IMR-90 (cell line): ENCODE data around the gene CD2AP. TPM values are rescaled to one million over a fixed set of nuclear protein-coding genes. Genes with fewer than 3 reads are reported as not detected.

Experiments used
- ATAC-seq: fragments of 200-7000 bp; cut with Tn5 transposase; 2 replicates; pipeline ENCODE4 v1.9.1; 2020; ENCODE audit warnings: low read depth, mild to moderate bottlenecking, moderate library complexity
- BruUV-seq: library from RNA; stranded (reverse); fragments of 400-500 nt; replicated peaks from 2 replicates; lab custom pipeline; 2021; lab: Mats Ljungman, UMichigan
- CTCF ChIA-PET: fragments of 300-600 bp; formaldehyde crosslinking; extraction: SDS; loops from one replicate; lab custom pipeline; 2021; ENCODE audit warnings: antibody characterized with exemption; lab: Yijun Ruan, JAX
- POLR2A ChIA-PET: fragments of 300-600 bp; sonication (Branson Sonifier 250); formaldehyde crosslinking; loops from one replicate; lab custom pipeline; 2022; ENCODE audit warnings: antibody characterized with exemption; ENCODE audit not compliant: unreplicated experiment; lab: Charles Lee
- DNase-seq: peaks from one replicate; pipeline ENCODE4 v3.0.0; 2013
- H2AFZ ChIP-seq: replicated peaks from 2 replicates; pipeline ENCODE3; 2013; ENCODE audit warnings: low read length, mild to moderate bottlenecking; ENCODE audit not compliant: poor library complexity
- H2AK5ac ChIP-seq: 2 replicates; pipeline ENCODE4 v1.6.1; 2013; ENCODE audit warnings: low read depth, low read length, inconsistent platforms
- H2AK9ac ChIP-seq: replicated peaks from 2 replicates; pipeline ENCODE3; 2013; ENCODE audit warnings: mild to moderate bottlenecking, low read depth, low read length, moderate library complexity; ENCODE audit not compliant: poor library complexity
- H2BK120ac ChIP-seq: 2 replicates; pipeline ENCODE4 v1.6.1; 2013; ENCODE audit warnings: low read depth, low read length, inconsistent platforms
- H2BK15ac ChIP-seq: 3 replicates; pipeline ENCODE4 v1.6.1; 2013; ENCODE audit warnings: low read depth, low read length, inconsistent platforms
- H2BK20ac ChIP-seq: 2 replicates; pipeline ENCODE4 v1.6.1; 2013; ENCODE audit warnings: low read depth, mild to moderate bottlenecking, inconsistent platforms, low read length, moderate library complexity
- H2BK5ac ChIP-seq: 2 replicates; pipeline ENCODE4 v1.6.1; 2013; ENCODE audit warnings: mild to moderate bottlenecking, low read depth, low read length, inconsistent platforms; ENCODE audit not compliant: poor library complexity, severe bottlenecking
- H3K14ac ChIP-seq: replicated peaks from 2 replicates; pipeline ENCODE4 v1.6.1; 2013; ENCODE audit warnings: low read depth, low read length, inconsistent platforms
- H3K18ac ChIP-seq: 2 replicates; pipeline ENCODE4 v1.6.1; 2013; ENCODE audit warnings: low read depth, low read length, control low read depth
- H3K23ac ChIP-seq: 2 replicates; pipeline ENCODE4 v1.6.1; 2013; ENCODE audit warnings: low read depth, low read length, inconsistent platforms
- H3K27ac ChIP-seq: 2 replicates; pipeline ENCODE4 v1.5.1; 2013; ENCODE audit warnings: mild to moderate bottlenecking, control low read depth, low read length; ENCODE audit not compliant: insufficient read depth
- H3K27me3 ChIP-seq: 2 replicates; pipeline ENCODE4 v1.6.1; 2013; ENCODE audit warnings: low read length; ENCODE audit not compliant: control insufficient read depth, insufficient read depth
- H3K36me3 ChIP-seq: 2 replicates; pipeline ENCODE4 v1.6.1; 2013; ENCODE audit warnings: low read length, mixed read lengths; ENCODE audit not compliant: control insufficient read depth, insufficient read depth
- H3K4ac ChIP-seq: 2 replicates; pipeline ENCODE4 v1.6.1; 2013; ENCODE audit warnings: low read depth, low read length, inconsistent platforms
- H3K4me1 ChIP-seq: 2 replicates; pipeline ENCODE4 v1.6.1; 2013; ENCODE audit warnings: low read length, mixed read lengths; ENCODE audit not compliant: control insufficient read depth, insufficient read depth
- H3K4me2 ChIP-seq: 2 replicates; pipeline ENCODE4 v1.6.1; 2013; ENCODE audit warnings: low read depth, mild to moderate bottlenecking, control low read depth, low read length, moderate library complexity
- H3K4me3 ChIP-seq: 2 replicates; pipeline ENCODE4 v1.5.1; 2013; ENCODE audit warnings: low read depth, mild to moderate bottlenecking, control low read depth, low read length, moderate library complexity; ENCODE audit not compliant: insufficient read depth
- H3K56ac ChIP-seq: 2 replicates; pipeline ENCODE4 v1.6.1; 2013; ENCODE audit warnings: low read length, inconsistent platforms; ENCODE audit not compliant: insufficient read depth; ENCODE audit errors: extremely low read depth
- H3K79me1 ChIP-seq, 2 experiments: 2 replicates each; pipeline ENCODE4 v1.6.1; 2013; ENCODE audit warnings: low read length in 2 of 2, inconsistent platforms in 1 of 2, low read depth in 1 of 2
- H3K9ac ChIP-seq: 2 replicates; pipeline ENCODE4 v1.6.1; 2013; ENCODE audit warnings: low read depth, low read length, control low read depth
- H3K9me1 ChIP-seq: 2 replicates; pipeline ENCODE4 v1.6.1; 2013; ENCODE audit warnings: low read length, inconsistent platforms; ENCODE audit not compliant: insufficient read depth
- H3K9me3 ChIP-seq: 2 replicates; pipeline ENCODE4 v1.6.1; 2013; ENCODE audit warnings: low read length; ENCODE audit not compliant: control insufficient read depth, insufficient read depth
- H4K20me1 ChIP-seq: 2 replicates; pipeline ENCODE4 v1.6.1; 2013; ENCODE audit warnings: low read length, inconsistent platforms; ENCODE audit not compliant: insufficient read depth
- H4K5ac ChIP-seq: 2 replicates; pipeline ENCODE4 v1.6.1; 2013; ENCODE audit warnings: mild to moderate bottlenecking, low read depth, low read length, control low read depth
- H4K8ac ChIP-seq, 2 experiments: 2 replicates each; pipeline ENCODE4 v1.6.1; 2013; ENCODE audit warnings: low read depth in 2 of 2, low read length in 2 of 2, control low read depth in 1 of 2, inconsistent platforms in 1 of 2
- H4K91ac ChIP-seq: 2 replicates; pipeline ENCODE4 v1.6.1; 2013; ENCODE audit warnings: low read depth, low read length, inconsistent platforms; ENCODE audit not compliant: insufficient read depth
- CHD1 ChIP-seq: IDR thresholded peaks from 2 replicates; pipeline ENCODE4 v1.6.1; 2012; ENCODE audit warnings: low read depth, low read length, improper control_type of control experiment
- FOS ChIP-seq: fragments of 150-350 bp; IDR thresholded peaks from 2 replicates; pipeline ENCODE4 v1.6.1; 2016; ENCODE audit warnings: low read depth, low read length
- MAFK ChIP-seq: IDR thresholded peaks from 2 replicates; pipeline ENCODE4 v1.6.1; 2012; ENCODE audit warnings: low read depth, low read length, improper control_type of control experiment
- MAZ ChIP-seq: IDR thresholded peaks from 2 replicates; pipeline ENCODE4 v1.6.1; 2012; ENCODE audit warnings: low read depth, mild to moderate bottlenecking, low read length, improper control_type of control experiment, moderate library complexity, borderline replicate concordance
- MXI1 ChIP-seq: IDR thresholded peaks from 2 replicates; pipeline ENCODE4 v1.6.1; 2012; ENCODE audit warnings: low read depth, mild to moderate bottlenecking, low read length, moderate library complexity, borderline replicate concordance
- NFE2L2 ChIP-seq: fragments of 150-350 bp; IDR thresholded peaks from 2 replicates; pipeline ENCODE4 v1.6.1; 2016; ENCODE audit warnings: low read depth, mild to moderate bottlenecking, low read length
- RCOR1 ChIP-seq: IDR thresholded peaks from 2 replicates; pipeline ENCODE4 v1.6.1; 2012; ENCODE audit warnings: mild to moderate bottlenecking, low read length, improper control_type of control experiment; ENCODE audit not compliant: insufficient replicate concordance
- RFX5 ChIP-seq: IDR thresholded peaks from 2 replicates; pipeline ENCODE4 v1.8.0; 2012; ENCODE audit warnings: low read depth, mild to moderate bottlenecking, low read length, moderate library complexity
- USF2 ChIP-seq: fragments of 150-350 bp; IDR thresholded peaks from 2 replicates; pipeline ENCODE4 v1.6.1; 2017; ENCODE audit warnings: mild to moderate bottlenecking, antibody characterized with exemption, low read length, low read depth
- WGBS, 2 experiments: methylation state at CpG; one replicate each; pipeline versions ENCODE4 v1.1.5 to v1.1.7; 2013; ENCODE audit warnings: missing lambda C conversion rate in 2 of 2; ENCODE audit not compliant: insufficient read length in 1 of 2; ENCODE audit errors: extremely low coverage in 2 of 2; 5-methylcytosine and 5-hydroxymethylcytosine counted together
- dilution Hi-C: fragments of 300-500 bp; cut with HindIII; formaldehyde crosslinking; loops from one replicate; pipeline ENCODE4 v1.14.3; 2018; ENCODE audit warnings: low sequenced_read_pairs; ENCODE audit not compliant: unreplicated experiment
- in situ Hi-C: fragments of 300-500 bp; cut with MboI; formaldehyde crosslinking; loops from 3 replicates; pipeline ENCODE4 v1.14.3; 2019; ENCODE audit warnings: low sequenced_read_pairs, inconsistent platforms, mixed read lengths
- intact Hi-C: fragments of 100-400 bp; cut with micrococcal nuclease; formaldehyde crosslinking; loops from 2 replicates; pipeline ENCODE4 v1.10.0; 2022
- polyA plus RNA-seq, 3 experiments: library from polyadenylated mRNA; depleted of rRNA; stranded (reverse); fragments of >200 nt; gene quantifications; 2 replicates each; pipeline ENCODE4 v1.2.3, GENCODE V29; 2012; ENCODE audit warnings: low replicate concordance in 1 of 3
- total RNA-seq: library from RNA; depleted of rRNA; stranded (reverse); fragments of >200 nt; gene quantifications from 2 replicates; pipeline ENCODE4 v1.2.3, GENCODE V29; 2012

Gene CD2AP
- total and polyA plus RNA-seq, 2 of the 4 experiments (the other 2 are of a cell fraction), result 5.3 to 7.5 TPM

- no peak overlapping the region for H3K4ac ChIP-seq
- in situ Hi-C loops, result no loop called here
Observed at GRCh38 chr6:47495207-47495606, 17.6 kb downstream of the CD2AP start.

More at GRCh38 chr6:47495207-47495606, 17.6 kb downstream of the CD2AP start:
- CTCF ChIA-PET, result no interaction called here
- Histone ChIP-seq H2AFZ (no peak overlapping the region), H3K4me1 (no peaks in the 10 kb centered on the region), H3K4me2 (no peak overlapping the region), H2BK15ac (no peak overlapping the region), H2AK5ac (no peak overlapping the region), H3K56ac (no peak overlapping the region), H3K36me3 (no peaks in the 10 kb centered on the region), H3K9me3 (no peaks in the 10 kb centered on the region), H2AK9ac (no peak overlapping the region), H3K14ac (no peak overlapping the region), H3K18ac (no peak overlapping the region), H3K23ac (no peak overlapping the region), H2BK5ac (no peak overlapping the region), H2BK20ac (no peak overlapping the region), H4K5ac (no peak overlapping the region), H4K20me1 (peaks cover 25% of the 10 kb centered on the region), H4K91ac (no peak overlapping the region), H3K9ac (no peak overlapping the region), H3K9me1 (no peaks in the 10 kb centered on the region; the same call in 1 of the 2 replicates), H3K27me3 (no peaks in the 10 kb centered on the region), H3K27ac (no peak overlapping the region), H2BK120ac (no peak overlapping the region), H3K79me1 (peaks cover 15 to 30% of the 10 kb centered on the region in 2 experiments; a peak in 3 of 4 replicates), H4K8ac (no peak overlapping the region), H3K4me3 (no peak overlapping the region)
- TF ChIP-seq USF2 (no peak), MAZ (no peak), CHD1 (no peak), NFE2L2 (no peak), MXI1 (no peak), FOS (no peak), MAFK (no peak), RFX5 (no peak), RCOR1 (no peak)
- no peak for ATAC-seq
- no TSS peak for BruUV-seq
- dilution Hi-C loops (no loop called here), intact Hi-C loops (no loop called here)
- WGBS, 2 experiments, result 100% methylated on average over 1 to 3 of the region's 8 CpGs
- POLR2A ChIA-PET, result no interaction called here
- DNase-seq, result no peak
